ENCODE data around the gene MPLKIP. TPM values are rescaled to one million over a fixed set of nuclear protein-coding genes. Genes with fewer than 3 reads are reported as not detected.

The MPLKIP gene
- total RNA-seq, 1 experiment from 2014 or later: 79.2 TPM

GRCh38 chr7:40092182-40092581 is 42.2 kb downstream of the MPLKIP start:
- Histone ChIP-seq H3K4me3 (no peak overlapping the region), H3K4me1 (replicated peaks; ENCODE audit: insufficient read depth) (no peaks in the 10 kb centered on the region), H3K4me2 (no peak overlapping the region), H3K36me3 (ENCODE audit: low read depth) (peaks cover 42% of the 10 kb centered on the region; the same call in 1 of the 2 replicates), H3K9me3 (ENCODE audit: insufficient read depth, low read depth) (no peaks in the 10 kb centered on the region), H4K20me1 (ENCODE audit: insufficient read depth) (peaks cover 5% of the 10 kb centered on the region; the same call in 1 of the 2 replicates), H3K27me3 (ENCODE audit: insufficient read depth, low read depth) (no peaks in the 10 kb centered on the region), H3K27ac (no peak overlapping the region), H2AFZ (no peak overlapping the region), H3K79me2 (ENCODE audit: low read depth) (no peaks in the 10 kb centered on the region), H3K9me2 (ENCODE audit: insufficient read depth) (no peaks in the 10 kb centered on the region), H3F3A (ENCODE audit: insufficient read depth, low read depth) (peaks cover 16% of the 10 kb centered on the region; the same call in 1 of the 2 replicates)
- CTCF ChIA-PET: no interaction called here
- intact Hi-C loops (cut with micrococcal nuclease; ENCODE audit: unreplicated experiment): no loop called here
- POLR2A ChIA-PET (ENCODE audit: unreplicated experiment): interaction anchor here (0.6 kb wide), 1 partner anchor 201 kb away, joined by 3 read pairs; no protein-coding TSS in a partner anchor
- DNase-seq: no peak
- TF ChIP-seq EZH2 (IDR thresholded peaks at IDR 0.05; ENCODE audit: low read depth): no peak
- TF ChIP-seq, protein P1, sequence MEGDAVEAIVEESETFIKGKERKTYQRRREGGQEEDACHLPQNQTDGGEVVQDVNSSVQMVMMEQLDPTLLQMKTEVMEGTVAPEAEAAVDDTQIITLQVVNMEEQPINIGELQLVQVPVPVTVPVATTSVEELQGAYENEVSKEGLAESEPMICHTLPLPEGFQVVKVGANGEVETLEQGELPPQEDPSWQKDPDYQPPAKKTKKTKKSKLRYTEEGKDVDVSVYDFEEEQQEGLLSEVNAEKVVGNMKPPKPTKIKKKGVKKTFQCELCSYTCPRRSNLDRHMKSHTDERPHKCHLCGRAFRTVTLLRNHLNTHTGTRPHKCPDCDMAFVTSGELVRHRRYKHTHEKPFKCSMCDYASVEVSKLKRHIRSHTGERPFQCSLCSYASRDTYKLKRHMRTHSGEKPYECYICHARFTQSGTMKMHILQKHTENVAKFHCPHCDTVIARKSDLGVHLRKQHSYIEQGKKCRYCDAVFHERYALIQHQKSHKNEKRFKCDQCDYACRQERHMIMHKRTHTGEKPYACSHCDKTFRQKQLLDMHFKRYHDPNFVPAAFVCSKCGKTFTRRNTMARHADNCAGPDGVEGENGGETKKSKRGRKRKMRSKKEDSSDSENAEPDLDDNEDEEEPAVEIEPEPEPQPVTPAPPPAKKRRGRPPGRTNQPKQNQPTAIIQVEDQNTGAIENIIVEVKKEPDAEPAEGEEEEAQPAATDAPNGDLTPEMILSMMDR (conservative IDR thresholded peaks at IDR 0.05): no peak
- BruUV-seq (replicated peaks): no TSS peak

- intact Hi-C loops (cut with micrococcal nuclease; ENCODE audit: unreplicated experiment): no loop called here
- Histone ChIP-seq H3K4me1 (replicated peaks; ENCODE audit: insufficient read depth) (no peaks in the 10 kb centered on the region), H2AFZ (no peak overlapping the region), H3K9me2 (ENCODE audit: insufficient read depth) (0 out of 2 replicates have a peak, but pooled peaks cover 3% of the 10 kb centered on the region), H3F3A (ENCODE audit: insufficient read depth, low read depth) (0 out of 2 replicates have a peak, but pooled peaks cover 17% of the 10 kb centered on the region), H3K36me3 (ENCODE audit: low read depth) (peaks cover 7% of the 10 kb centered on the region; the same call in 1 of the 2 replicates), H3K4me3 (no peak overlapping the region), H3K27ac (peak overlapping the region; percentile 14; the same call in 1 of the 2 replicates), H3K4me2 (no peak overlapping the region), H3K79me2 (ENCODE audit: low read depth) (no peaks in the 10 kb centered on the region), H3K9me3 (ENCODE audit: insufficient read depth, low read depth) (no peaks in the 10 kb centered on the region), H3K27me3 (ENCODE audit: insufficient read depth, low read depth) (no peaks in the 10 kb centered on the region), H4K20me1 (ENCODE audit: insufficient read depth) (0 out of 2 replicates have a peak, but pooled peaks cover 4% of the 10 kb centered on the region)
- no TSS peak for BruUV-seq (replicated peaks)
- CTCF ChIA-PET: no interaction called here
- no peak for DNase-seq
- POLR2A ChIA-PET (ENCODE audit: unreplicated experiment): no interaction called here
- TF ChIP-seq, protein P1 (conservative IDR thresholded peaks at IDR 0.05): no peak
- no peak for TF ChIP-seq EZH2 (IDR thresholded peaks at IDR 0.05; ENCODE audit: low read depth)
These were observed 56.6 kb downstream of the MPLKIP start for GRCh38 chr7:40077849-40078248.

Other genes starting within 250 kb of the MPLKIP start
- gene CDK13, start 184.4 kb downstream of the MPLKIP start, total RNA-seq (2021): 76.8 and 80.9 TPM in 2 replicates
- gene SUGCT, start 383 bp upstream of the MPLKIP start, total RNA-seq (2021): 2.7 and 3.5 TPM in 2 replicates

Data from PC-9 (cell line).